Measurements from ENCODE around the gene PRKAB1.
"Not testable (repeated sequence)": the region's sequence is repeated elsewhere in the genome, so short reads cannot be mapped to it uniquely, and the experiment has no call there.

The PRKAB1 gene, protein sequence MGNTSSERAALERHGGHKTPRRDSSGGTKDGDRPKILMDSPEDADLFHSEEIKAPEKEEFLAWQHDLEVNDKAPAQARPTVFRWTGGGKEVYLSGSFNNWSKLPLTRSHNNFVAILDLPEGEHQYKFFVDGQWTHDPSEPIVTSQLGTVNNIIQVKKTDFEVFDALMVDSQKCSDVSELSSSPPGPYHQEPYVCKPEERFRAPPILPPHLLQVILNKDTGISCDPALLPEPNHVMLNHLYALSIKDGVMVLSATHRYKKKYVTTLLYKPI

DNA sequence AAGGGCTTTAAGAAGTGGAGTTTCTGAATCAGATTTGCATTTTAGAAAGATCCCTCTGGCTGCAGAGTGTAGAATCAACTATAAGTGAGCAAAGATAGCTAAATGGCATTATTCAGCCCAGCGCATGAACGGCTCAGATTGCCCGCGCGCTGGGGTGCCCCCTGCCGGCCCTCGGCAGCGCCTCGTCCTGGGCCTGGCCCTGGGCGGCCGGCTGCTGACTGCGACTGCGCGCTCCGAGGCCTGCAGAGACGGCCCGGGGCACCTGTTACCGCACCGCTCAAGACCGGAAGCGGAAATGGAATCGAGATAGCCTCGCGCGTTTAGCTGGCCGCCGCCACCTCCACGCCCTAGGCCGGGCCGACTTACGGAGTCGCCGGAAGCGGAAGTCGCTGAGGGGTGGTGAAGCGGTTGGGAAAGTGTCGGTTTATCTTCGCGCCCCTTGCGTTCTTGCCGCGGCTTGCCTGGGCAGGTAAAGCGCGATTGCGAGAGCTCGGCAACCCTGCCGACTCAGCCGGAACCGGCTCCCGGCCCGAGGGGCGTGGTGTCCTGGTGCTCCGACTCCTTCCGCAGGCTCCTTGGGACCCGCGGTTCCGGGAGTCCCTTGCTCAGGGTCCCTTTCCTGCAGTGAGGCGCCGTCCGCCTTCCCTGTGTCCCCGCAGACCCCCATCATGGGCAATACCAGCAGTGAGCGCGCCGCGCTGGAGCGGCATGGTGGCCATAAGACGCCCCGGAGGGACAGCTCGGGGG, at the start of gene PRKAB1:
Gene PRKAB1 (plus strand): TSS at position 557 of the 747 bp plus-strand sequence. CDS start 112 bp downstream, at position 669.
- peak; percentile 95 for DNase-seq (ENCODE audit: low spot score)

DNA sequence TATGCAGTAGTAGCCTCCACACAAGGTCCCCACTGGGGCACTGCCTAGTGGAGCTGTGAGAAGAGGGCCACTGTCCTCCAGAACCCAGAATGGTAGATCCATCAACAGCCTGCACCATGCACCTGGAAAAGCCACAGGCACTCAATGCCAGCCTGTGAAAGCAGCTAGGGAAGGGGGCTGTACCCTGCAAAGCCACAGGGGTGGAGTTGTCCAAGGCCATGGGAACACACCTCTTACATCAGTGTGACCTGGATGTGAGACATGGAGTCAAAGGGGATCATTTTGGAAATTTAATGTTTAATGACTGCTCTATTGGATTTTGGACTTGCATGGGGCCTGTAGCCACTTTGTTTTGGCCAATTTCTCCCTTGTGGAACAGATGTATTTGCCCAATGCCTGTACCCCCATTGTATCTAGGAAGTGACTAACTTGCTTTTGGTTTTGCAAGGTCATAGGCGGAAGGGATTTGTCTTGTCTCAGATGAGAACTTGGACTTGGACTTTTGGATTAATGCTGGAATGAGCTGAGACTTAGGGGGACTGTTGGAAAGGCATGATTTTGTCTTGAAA, 49.5 kb upstream of the PRKAB1 start:
- not testable (repeated sequence) for DNase-seq (ENCODE audit: low spot score)

DNA sequence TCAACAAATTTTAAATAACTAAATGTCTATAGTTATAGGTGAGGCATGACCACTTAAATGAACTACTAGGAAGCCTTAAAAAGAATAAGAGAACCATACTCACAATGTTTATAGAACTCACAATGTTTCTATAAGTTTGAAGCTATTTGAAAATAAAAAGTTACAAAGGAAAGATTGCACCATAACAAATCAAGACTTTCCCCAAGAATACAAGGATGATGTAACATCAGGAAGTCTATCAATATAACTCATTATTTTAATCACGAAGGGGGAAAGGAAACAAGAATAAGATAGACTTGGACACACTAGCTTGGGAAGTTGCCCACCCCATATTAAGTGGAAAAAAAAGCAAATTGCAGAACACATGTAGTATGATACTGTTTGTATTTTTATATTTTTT, 47.4 kb upstream of the PRKAB1 start:
- DNase-seq (ENCODE audit: low spot score): no peak

DNA sequence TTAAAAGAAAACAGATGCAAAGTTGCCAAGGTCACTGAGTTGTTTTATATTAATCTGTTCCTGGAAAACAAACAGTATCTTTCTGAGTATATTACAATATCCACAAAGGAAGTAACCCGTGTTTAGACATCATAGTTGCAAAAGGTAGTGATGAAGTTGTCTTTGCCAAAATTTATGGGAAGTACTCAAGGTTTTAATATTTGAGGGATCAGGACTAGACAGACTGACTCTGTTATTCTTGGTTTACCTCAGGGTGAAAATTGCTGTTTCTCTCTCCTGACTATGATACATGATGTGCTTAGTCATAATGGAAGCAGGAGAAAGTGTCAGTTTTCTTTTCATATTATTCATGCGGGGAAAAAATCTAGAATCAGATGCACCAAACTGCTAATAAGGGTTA, 46.1 kb upstream of the PRKAB1 start:
- DNase-seq (ENCODE audit: low spot score): no peak

DNA sequence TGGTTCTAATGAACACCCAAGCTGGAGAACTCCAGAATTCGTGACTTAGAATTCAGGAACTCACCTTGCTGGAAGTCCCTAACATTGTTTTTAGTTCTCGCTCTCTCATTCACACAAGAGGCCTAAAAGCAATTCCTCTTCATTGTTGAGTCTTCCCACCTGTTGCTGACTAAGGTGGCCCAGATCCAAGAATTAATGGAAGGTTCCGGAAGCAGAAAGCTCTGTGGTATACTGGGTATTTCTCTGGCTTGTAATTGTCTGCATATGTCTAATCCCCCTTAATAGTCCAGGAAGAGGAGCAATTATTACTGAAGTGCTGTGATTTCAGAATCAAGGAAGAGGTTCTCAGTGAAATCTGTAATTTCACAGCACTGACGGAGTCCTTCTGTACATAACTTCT, 43.0 kb upstream of the PRKAB1 start:
- DNase-seq (ENCODE audit: low spot score): no peak

DNA sequence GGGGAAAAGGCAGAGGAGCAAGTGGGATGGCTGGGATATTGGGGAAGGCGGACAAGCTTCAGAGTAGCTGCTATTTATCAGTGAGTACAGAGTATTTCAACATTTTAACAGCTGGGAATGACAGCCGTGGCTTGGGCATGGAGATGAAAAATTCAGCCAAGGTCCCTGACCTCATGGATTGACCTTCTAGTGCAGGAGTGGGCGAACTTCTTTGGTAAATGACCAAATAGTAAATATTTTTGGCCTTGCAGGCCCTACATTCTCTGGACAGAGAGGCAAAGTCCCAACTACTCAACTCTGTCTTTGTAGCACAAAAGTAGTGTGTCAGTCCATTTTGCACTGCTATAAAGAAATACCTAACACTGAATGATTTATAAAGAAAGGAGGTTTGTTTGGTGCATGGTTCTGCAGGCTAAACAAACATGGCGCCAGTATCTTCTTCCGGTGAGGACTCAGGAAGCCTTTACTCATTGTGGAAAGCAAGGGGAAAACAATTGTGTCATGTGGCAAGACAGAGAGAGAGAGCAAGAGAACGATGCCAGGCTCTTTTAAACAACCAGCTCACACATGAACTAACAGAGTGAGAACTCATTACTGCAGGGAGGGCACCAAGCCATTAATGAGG, 40.8 kb upstream of the PRKAB1 start:
- no peak for DNase-seq (ENCODE audit: low spot score)

DNA sequence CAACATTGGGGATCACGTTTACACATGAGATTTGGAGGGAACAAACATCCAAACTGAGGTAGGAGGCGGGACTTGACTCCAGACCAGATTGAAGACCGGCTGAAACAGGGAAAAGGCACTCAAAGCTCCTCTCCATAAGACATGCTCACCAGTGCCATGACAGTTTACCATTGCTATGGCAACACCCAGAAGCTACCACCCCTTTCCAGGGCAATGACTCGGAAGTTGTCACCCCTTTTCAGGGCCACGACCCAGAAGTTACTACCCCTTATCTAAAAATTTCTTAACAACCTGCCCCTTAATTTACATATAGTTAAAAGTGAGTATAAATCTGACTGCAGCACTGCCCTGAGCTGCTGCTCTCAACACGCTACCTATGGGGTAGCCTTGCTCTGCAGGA, 40.2 kb upstream of the PRKAB1 start:
- no peak for DNase-seq (ENCODE audit: low spot score)

DNA sequence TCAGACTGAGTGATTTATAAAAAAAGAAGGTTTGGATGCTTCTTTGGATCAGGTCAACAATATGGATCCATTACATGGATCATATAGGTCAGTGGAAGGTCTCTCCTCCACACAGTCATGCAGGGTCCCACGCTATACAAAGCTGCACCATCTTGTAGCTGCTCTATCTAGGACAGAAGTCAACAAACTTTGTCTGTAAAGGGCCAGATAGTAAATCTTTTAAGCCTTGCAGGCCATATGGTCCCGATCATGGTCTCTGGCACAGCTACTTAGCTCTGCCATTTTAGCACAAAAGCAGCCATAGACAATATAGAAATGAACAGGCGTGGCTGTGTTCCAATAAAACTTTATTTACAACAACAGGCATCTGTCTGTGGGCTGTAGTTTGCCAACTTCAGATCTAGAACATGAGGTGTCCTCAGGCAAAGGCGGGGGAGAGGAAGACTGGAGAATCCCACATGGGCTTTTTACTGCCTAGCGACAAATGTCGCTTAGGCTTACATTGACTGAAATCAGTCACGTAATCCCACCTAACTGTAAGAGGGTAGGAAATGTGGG, 37.6 kb upstream of the PRKAB1 start:
- DNase-seq (ENCODE audit: low spot score): no peak

DNA sequence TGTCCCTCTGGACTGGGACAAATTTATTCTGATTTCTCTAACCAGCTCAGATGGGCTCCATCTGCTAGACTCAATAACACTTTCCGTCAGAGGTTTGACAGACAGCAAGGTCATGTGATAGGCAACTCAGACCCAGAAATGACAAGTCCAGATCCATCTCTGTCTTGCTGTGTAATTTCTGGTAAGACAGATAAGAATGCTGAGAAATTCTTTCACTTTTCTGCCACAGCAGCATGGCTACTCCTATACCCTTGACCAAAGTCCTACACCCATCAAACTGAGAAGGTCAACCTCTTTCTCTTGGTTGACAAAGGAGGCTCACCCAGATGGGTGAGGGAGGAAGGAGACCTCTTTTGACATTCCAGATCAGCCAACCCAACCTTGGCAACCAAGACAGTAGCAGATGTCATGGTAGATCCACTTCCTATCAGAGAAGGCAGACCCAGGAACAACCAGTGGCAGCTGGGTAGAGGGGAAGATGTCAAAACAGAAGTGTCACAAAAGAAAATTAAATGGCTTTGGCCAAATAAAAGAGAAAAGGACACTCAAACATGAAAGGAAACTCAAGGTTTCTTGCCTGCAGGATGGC, 36.9 kb upstream of the PRKAB1 start:
- DNase-seq (ENCODE audit: low spot score): no peak

DNA sequence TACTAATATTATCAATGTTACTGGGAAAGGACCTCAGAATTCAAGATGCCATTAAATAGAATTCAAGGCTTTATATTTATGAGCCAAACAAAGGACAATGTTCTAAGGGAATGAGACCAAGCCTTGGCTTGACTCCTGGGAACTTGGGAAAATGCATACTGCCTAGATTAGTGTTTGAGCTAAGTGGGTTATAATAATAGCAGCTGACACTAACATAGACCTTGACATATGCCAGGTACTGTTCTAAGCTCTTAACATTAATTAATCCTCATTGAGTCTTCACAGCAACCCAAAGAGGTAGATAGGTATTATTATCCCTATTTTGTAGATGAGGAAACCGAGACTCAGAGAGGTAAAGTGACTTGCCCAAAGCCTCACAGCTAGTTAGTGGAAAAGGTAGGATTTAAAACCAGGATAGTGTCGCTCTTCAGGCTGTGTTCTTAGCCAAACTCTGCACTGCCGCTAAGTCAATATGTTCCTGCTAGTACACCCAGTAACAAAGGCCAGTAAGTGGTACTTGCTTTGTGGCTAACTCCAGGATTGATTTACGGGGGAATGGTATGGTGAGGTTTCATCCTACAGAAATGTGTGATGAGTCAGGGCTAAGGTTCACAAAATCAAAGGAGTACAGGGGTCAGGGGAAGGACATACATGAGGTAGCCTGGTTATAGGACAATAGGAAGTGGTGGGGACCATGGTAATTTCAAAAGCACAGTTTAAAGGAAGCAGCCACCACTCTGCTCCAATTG, 35.8 kb upstream of the PRKAB1 start:
- no peak for DNase-seq (ENCODE audit: low spot score)

DNA sequence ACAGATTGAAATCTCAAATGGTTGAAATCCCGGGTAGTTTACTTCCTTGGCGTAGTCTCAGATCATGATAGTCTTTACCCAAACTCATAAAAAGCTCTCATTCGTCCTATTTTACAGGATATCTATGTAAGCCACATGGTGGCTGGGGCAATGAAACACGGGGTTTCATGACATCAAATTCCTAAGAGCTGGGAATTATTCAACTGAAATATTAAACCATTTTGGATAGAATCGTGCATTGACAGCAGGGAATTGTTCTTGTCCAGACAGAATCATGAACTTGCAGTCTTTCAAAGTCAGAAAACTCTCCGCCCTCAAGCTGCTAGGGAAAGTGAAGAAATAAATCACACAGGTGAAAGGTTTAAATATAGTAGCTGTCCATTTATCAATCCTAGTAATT, 33.2 kb upstream of the PRKAB1 start:
- no peak for DNase-seq (ENCODE audit: low spot score)

DNA sequence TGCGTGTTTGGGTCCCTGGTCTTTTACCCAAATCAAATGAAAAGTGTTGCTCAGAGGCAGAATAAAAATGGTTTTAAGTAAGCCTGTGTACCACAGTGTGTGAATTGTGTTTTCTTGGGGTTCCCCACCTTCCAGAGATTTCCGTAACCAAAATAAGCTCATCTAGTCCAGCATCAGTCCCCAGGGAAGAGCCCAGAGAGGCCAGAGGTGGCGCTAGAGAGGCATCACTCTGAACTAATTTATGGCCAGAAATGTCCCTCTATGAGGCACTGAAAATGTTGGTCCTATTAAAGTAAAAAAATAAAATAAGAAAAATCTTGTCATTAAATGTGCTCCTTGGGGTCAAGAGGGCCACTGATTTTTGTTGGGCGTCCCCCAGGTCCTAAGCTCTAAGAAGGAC, 24.9 kb upstream of the PRKAB1 start:
- DNase-seq (ENCODE audit: low spot score): no peak

DNA sequence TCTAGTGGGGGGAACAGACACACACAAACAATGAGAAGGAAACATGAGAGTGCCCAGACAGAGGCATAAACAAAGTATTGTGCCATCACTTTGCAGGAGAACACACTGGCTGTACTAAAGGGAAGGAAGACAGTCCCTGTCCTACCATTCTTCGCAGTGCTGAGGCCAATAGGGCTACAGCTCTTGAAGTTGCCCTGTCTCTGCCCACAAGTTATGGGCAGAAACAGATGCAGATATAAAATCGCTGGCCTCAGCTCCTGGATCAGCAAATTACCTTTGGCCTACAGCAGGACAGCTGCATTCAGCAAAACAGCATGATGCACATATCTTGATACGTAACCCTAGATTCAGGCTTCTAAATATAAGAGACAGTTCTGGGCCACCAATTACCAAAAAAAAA, 23.0 kb upstream of the PRKAB1 start:
- DNase-seq (ENCODE audit: low spot score): no peak

DNA sequence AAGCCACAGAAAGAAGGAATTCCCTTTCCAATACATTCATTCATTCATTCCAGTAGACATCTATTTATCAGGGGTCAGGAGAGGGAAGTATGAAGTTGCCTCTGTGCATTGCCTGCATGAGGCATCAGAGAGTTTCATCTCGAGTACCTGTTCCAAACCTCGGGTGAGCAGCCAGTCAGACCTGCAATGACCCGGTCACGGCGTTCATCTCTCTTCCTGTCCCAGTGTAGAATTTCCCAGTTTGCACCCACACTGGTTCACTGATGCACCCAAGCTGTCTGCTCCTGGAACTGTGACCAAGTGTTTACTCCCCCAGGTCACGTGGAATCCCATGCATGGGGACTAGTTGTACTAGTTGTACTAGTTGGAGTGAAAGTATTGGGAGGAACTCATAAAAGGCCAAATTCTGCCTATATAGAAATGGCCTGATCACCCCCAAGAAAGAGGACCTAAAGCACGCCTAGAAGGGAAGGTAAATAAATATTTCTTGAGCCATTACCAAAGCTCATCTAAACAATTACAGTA, 22.3 kb upstream of the PRKAB1 start:
- no peak for DNase-seq (ENCODE audit: low spot score)

DNA sequence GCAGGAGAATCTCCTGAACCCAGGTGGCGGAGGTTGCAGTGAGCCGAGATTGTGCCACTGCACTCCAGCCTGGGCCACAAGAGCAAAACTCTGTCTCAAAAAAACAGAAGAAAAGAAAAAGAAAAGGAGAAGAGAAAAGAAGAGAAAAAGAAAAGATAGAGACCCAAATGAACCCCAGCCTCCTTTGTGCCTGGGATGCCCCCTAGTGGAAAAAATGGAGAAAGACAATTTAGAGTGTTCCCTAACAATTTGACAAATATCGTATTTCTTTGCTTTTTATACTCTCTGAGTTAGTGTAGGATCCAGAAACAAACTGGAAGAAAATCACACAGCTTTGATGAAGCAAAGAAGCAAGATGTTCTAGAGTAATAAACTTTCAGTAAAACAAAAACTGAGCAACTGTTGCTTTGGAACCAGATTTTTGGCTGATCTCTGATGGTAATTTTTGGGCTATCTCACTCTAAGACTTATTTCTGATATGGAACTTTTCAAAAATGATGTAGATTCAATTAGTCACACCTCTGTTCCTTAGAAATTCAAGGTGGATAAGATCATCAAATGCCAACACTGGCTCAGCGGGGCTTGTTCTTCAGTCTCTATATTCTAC, 18.6 kb upstream of the PRKAB1 start:
- no peak for DNase-seq (ENCODE audit: low spot score)

DNA sequence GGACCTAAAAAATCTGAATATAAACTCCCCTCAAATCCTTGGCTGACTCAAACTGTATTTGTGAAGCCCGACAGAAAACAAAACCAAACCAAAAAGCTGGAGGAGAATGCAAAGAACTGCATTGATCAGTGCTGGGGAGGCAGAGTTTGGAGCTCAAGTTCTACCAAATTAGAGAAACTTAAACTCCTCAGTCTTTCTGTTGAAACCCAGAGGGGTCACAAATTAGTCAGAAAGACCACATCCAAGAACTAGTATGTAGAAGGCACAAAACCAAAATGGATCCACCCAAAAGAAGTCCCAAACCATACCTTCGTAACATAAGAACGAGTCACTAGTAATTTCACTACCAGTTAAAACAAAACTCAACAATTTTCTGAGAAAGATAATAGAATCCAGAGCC, 15.3 kb upstream of the PRKAB1 start:
- no peak for DNase-seq (ENCODE audit: low spot score)

DNA sequence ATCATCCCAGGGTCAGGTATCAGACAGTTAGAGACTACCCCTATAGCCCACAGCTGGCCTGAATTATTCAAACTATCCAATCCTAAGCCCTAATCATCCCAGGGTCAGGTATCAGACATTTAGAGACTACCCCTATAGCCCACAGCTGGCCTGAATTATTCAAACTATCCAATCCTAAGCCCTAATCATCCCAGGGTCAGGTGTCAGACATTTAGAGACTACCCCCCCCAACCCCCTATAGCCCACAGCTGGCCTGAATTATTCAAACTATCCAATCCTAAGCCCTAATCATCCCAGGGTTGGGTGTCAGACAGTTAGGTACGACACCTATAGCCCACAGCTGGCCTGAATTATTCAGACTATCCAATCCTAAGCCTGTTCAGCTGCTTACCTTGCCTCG, 10.9 kb upstream of the PRKAB1 start:
- not testable (repeated sequence) for DNase-seq (ENCODE audit: low spot score)

DNA sequence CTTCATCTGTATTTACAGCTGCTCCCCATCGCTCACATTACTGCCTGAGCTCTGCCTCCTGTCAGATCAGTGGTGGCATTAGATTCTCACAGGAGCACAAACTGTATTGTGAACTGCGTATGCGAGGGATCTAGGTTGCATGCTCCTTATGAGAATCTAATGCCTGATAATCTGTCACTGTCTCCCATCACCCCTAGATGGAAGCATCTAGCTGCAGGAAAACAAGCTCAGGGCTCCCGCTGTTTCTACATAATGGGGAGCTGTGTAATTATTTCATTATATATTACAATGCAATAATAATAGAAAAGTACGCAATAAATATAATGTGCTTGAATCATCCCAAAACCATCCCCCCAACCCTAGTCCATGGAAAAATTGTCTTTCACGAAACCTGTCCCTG, 9.8 kb upstream of the PRKAB1 start:
- not testable (repeated sequence) for DNase-seq (ENCODE audit: low spot score)

DNA sequence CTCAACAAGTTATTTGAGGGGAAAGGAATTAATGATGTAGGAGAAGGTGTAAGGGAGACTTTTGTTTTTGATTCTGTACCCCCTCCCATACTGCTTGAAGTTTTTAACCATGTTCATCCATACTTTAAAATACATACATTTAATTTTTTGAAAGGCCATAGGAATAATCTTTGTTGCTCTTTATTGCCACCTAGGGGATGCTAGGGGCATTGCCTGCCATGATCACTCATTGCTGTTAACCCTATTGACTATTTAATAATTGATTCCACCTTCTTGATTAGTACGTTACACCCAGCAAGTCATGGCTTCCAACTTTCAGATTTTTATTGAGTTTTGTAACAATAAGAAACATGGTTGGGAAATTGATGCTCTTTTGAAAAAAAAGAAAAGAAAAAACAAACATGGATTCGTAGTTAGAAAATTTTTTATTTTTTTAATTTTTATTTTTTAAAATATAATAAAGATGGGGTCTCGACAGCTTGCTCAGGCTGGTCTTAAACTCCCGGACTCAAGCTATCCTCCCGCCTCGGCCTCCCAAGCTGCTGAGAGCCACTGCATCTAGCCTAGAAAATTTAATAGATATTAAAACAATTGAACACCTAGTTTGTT, 8.5 kb upstream of the PRKAB1 start:
- DNase-seq (ENCODE audit: low spot score): no peak

DNA sequence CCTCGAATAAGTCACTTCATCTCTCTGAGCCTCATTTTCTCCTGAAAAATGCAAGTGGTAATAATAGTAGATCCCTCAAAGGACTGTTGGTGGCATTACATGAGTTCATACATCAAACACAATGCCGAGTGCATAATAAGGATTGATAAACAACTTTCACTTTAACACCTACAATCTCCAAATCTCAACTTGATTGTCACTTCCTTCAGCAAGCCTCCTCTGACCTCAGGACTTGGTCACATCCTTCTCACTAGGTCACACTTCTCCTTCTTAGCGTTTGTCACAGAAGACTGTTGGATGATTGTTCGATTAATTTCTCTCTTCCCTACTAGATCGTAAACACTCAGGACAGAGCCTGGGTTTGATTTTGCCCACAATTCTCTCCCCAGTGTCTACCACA, 7.9 kb upstream of the PRKAB1 start:
- DNase-seq (ENCODE audit: low spot score): no peak
